Tibial artery (tissue), 4 donors: ENCODE data around the gene KRT85.
"Not testable (repeated sequence)": the region's sequence is repeated elsewhere in the genome, so short reads cannot be mapped to it uniquely, and the experiment has no call there.

Experiments used
- DNase-seq, 2 donors: peaks; one replicate each; pipeline ENCODE4 v3.0.0-alpha.2; 2019
- H3K27ac ChIP-seq, 2 donors: fragments of 200-600 bp; sonication (generic) in 1 of 2; 1 replicate in 1 of 2; 2 replicates in 1 of 2; pipeline ENCODE4 v1.5.1; 2018 to 2019; ENCODE audit warnings: mild to moderate bottlenecking in 1 of 2
- H3K27me3 ChIP-seq, 2 donors: fragments of 200-600 bp; sonication (generic) in 1 of 2; one replicate each; pipeline versions ENCODE4 v1.5.1 to v1.6.0; 2016 to 2019
- H3K36me3 ChIP-seq, 3 donors: fragments of 200-600 bp; sonication (generic) in 2 of 3; one replicate each; pipeline ENCODE4 v1.5.1; 2016 to 2019; ENCODE audit warnings: mild to moderate bottlenecking in 2 of 3
- H3K4me1 ChIP-seq, 4 donors: fragments of 200-600 bp; sonication (generic) in 2 of 4; 1 replicate in 3 of 4; 2 replicates in 1 of 4; pipeline ENCODE4 v1.5.1; 2016 to 2019
- H3K4me3 ChIP-seq, 2 donors: fragments of 200-600 bp; sonication (generic) in 1 of 2; 1 replicate in 1 of 2; 2 replicates in 1 of 2; pipeline ENCODE4 v1.5.1; 2018 to 2019; ENCODE audit warnings: mild to moderate bottlenecking in 2 of 2
- H3K9me3 ChIP-seq, 3 donors: fragments of 200-600 bp; sonication (generic) in 1 of 3; one replicate each; pipeline ENCODE4 v1.5.1; 2016 to 2019
- CTCF ChIP-seq, 2 experiments: fragments of 200-600 bp in 1 of 2; fragments of 450-650 bp in 1 of 2; IDR thresholded peaks; one replicate each; pipeline ENCODE4 v1.5.1; 2017 to 2019; ENCODE audit warnings: antibody characterized with exemption in 2 of 2, mild to moderate bottlenecking in 1 of 2, moderate library complexity in 1 of 2
- intact Hi-C: fragments of 100-400 bp; cut with DNase I; formaldehyde crosslinking; loops from one replicate; pipeline ENCODE4 v1.15.0; 2023; ENCODE audit warnings: low total_unique reads

Gene KRT85

GRCh38 chr12:52413202-52413601 is 45.9 kb upstream of the KRT85 start:
- DNase-seq: no peak
- no peak overlapping the region for H3K4me3 ChIP-seq
- TF ChIP-seq CTCF (IDR thresholded peaks at IDR 0.05): no peak
- H3K27me3 ChIP-seq: peaks cover 0 to 9% of the 10 kb centered on the region in 2 donors
- H3K27ac ChIP-seq: no peak overlapping the region
- H3K4me1 ChIP-seq: peaks cover 0 to 3% (median 0%) of the 10 kb centered on the region in 4 donors
- H3K36me3 ChIP-seq: no peaks in the 10 kb centered on the region
- intact Hi-C loops: no loop called here
- no peaks in the 10 kb centered on the region for H3K9me3 ChIP-seq

GRCh38 chr12:52411815-52412214 is 44.5 kb upstream of the KRT85 start:
- intact Hi-C loops: no loop called here
- Histone ChIP-seq H3K4me1 (peaks cover 0 to 3% (median 0%) of the 10 kb centered on the region in 4 donors), H3K27ac (no peak overlapping the region), H3K4me3 (no peak overlapping the region), H3K9me3 (no peaks in the 10 kb centered on the region), H3K27me3 (peaks cover 0 to 18% of the 10 kb centered on the region in 2 donors), H3K36me3 (no peaks in the 10 kb centered on the region)
- no peak for TF ChIP-seq CTCF (IDR thresholded peaks at IDR 0.05)
- no peak for DNase-seq

GRCh38 chr12:52410589-52411248 is 43.4 kb upstream of the KRT85 start:
- intact Hi-C loops, DNase-seq, H3K36me3 ChIP-seq, H3K9me3 ChIP-seq, H3K4me3 ChIP-seq, H3K27ac ChIP-seq, H3K4me1 ChIP-seq: not testable (repeated sequence)
- peaks cover 0 to 18% of the 10 kb centered on the region in 2 donors for H3K27me3 ChIP-seq

- no peak for DNase-seq
- Histone ChIP-seq H3K9me3 (no peaks in the 10 kb centered on the region), H3K36me3 (no peaks in the 10 kb centered on the region), H3K4me3 (no peak overlapping the region), H3K27me3 (peaks cover 0 to 16% of the 10 kb centered on the region in 2 donors), H3K27ac (no peak overlapping the region), H3K4me1 (no peaks in the 10 kb centered on the region)
- intact Hi-C loops: no loop called here
- TF ChIP-seq CTCF (IDR thresholded peaks at IDR 0.05): no peak
Observed at GRCh38 chr12:52407918-52408317, 40.6 kb upstream of the KRT85 start.

GRCh38 chr12:52405922-52406385 is 38.7 kb upstream of the KRT85 start, which contains the start of gene KRT82:
TSS of gene KRT82 (minus strand) at chr12:52406335. CDS start at chr12:52406277, 58 bp downstream.
- intact Hi-C loops: no loop called here
- Histone ChIP-seq H3K27ac (no peak within 1 kb of the TSS), H3K36me3 (no peaks in the 10 kb centered on the region), H3K4me3 (no peak within 1 kb of the TSS), H3K9me3 (no peaks in the 10 kb centered on the region), H3K4me1 (no peaks in the 10 kb centered on the region), H3K27me3 (peaks cover 0 to 15% of the 10 kb centered on the region in 2 donors)
- TF ChIP-seq CTCF (IDR thresholded peaks at IDR 0.05): no peak
- DNase-seq: no peak

- H3K9me3 ChIP-seq: no peaks in the 10 kb centered on the region
- TF ChIP-seq CTCF (IDR thresholded peaks at IDR 0.05): no peak
- H3K27me3 ChIP-seq: peaks cover 0 to 25% of the 10 kb centered on the region in 2 donors
- no peak overlapping the region for H3K27ac ChIP-seq
- H3K36me3 ChIP-seq: no peaks in the 10 kb centered on the region
- no peak for DNase-seq
- H3K4me1 ChIP-seq: no peaks in the 10 kb centered on the region
- intact Hi-C loops: no loop called here
- H3K4me3 ChIP-seq: no peak overlapping the region
Observed at GRCh38 chr12:52404951-52405350, 37.7 kb upstream of the KRT85 start.
